ENCODE measurements around the gene B3GAT1. TPM values are rescaled to one million over a fixed set of nuclear protein-coding genes. Genes with fewer than 3 reads are reported as not detected.
"Not testable (repeated sequence)": the region's sequence is repeated elsewhere in the genome, so short reads cannot be mapped to it uniquely, and the experiment has no call there.

B3GAT1 gene, protein sequence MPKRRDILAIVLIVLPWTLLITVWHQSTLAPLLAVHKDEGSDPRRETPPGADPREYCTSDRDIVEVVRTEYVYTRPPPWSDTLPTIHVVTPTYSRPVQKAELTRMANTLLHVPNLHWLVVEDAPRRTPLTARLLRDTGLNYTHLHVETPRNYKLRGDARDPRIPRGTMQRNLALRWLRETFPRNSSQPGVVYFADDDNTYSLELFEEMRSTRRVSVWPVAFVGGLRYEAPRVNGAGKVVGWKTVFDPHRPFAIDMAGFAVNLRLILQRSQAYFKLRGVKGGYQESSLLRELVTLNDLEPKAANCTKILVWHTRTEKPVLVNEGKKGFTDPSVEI
- 5.9 TPM for polyA plus RNA-seq (2012; ENCODE audit: insufficient read depth, insufficient read length)

DNA sequence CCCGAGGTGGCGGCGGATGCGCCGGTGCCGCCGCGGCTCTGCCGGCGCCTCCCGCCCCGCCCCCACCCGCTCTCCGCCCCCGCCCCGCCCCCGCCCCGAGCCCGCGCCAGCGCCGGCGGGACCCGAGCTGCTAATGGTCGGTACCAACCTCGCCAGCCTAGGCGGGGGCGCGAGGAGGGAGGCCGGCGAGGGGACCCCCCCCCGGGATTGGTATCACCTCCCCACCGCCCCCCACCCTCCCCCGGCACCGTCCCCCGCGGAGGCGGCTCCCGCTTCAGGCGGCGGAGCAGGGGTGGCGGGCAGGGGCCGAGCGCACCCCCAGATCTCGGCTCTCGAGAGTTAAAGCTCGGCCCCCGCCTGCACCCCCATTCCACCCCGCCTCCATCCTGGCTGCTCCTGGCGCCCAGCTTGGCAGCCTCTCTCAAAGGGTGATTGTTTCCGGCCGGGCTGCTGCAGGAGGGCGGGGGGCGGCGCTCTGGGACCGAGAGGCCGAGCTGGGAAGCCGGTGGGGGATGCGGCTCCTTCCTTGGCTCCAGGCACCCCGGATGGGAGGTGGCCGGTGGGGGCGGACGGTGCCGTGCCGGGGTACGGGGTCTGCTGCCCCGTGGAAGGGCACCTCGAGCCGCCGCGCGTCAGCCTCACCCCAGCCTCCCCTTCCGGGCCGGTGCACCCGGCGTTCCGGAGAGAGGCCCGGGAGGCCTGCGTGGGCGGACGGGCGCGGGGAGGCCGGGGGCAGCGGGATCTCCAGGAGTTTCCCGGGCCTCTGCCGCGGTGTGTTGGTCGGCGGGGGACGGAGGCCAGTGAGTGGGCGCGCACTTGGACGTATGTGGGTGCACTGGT lies at the start of gene B3GAT1:
Gene B3GAT1 (minus strand): TSS at position 40 of the 840 bp plus-strand sequence. CDS start 24,583 bp downstream, outside the sequence.
- no peak for DNase-seq (ENCODE audit: low read depth, low spot score)
- peak within 1 kb of the TSS; percentile 48 for H3K4me3 ChIP-seq (ENCODE audit: low read length)

GRCh38 chr11:134461621-134462020 lies 49.6 kb upstream of the B3GAT1 start:
- DNase-seq (ENCODE audit: low read depth, low spot score) = no peak
- no peak overlapping the region for H3K4me3 ChIP-seq (ENCODE audit: low read length)

DNA sequence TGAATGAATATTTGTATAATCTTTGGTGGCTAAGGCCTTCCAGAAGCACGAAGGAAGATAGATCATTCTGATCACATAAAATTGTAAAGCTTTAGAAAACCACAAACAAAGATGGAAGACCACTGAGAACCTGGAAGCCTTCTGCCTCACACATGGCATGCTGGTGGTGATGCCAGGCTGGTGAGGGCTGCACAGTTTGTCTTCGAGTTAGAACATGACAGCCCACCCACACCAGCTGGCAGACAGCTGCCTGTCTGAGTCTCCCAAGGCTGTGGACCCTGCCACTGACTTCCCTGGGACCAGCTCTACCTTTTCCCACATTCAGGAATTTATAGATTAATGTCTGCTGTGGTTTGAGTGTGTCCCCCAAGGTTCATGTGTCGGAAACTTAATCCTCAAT lies 48.8 kb upstream of the B3GAT1 start:
- no peak for DNase-seq (ENCODE audit: low read depth, low spot score)
- H3K4me3 ChIP-seq (ENCODE audit: low read length) = no peak overlapping the region

DNA sequence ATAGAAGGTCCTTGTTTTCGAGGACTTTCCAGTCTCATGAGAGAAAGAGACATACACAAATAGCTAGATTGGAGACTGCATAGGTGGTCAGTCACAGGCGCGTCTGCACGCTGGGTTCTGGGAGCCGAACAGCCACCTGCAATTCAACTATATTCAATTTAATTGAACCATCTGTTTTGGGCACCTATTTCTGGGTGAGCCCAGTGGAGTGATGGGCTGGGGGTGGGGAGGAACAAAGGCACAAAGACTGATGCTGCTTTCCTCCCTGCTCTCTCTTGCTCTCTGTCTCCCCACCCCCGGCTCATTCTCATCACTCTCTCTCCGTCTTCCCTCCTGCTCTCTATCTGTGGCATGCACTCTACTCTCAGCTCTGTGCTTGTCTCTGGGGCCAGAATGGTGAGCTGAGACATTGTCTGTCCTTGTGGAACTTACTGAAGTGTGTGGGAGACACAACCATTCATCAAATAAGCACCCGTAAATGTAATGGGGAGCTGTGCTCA lies 48.1 kb upstream of the B3GAT1 start:
- DNase-seq (ENCODE audit: low read depth, low spot score) = no peak
- H3K4me3 ChIP-seq (ENCODE audit: low read length) = no peak overlapping the region

DNA sequence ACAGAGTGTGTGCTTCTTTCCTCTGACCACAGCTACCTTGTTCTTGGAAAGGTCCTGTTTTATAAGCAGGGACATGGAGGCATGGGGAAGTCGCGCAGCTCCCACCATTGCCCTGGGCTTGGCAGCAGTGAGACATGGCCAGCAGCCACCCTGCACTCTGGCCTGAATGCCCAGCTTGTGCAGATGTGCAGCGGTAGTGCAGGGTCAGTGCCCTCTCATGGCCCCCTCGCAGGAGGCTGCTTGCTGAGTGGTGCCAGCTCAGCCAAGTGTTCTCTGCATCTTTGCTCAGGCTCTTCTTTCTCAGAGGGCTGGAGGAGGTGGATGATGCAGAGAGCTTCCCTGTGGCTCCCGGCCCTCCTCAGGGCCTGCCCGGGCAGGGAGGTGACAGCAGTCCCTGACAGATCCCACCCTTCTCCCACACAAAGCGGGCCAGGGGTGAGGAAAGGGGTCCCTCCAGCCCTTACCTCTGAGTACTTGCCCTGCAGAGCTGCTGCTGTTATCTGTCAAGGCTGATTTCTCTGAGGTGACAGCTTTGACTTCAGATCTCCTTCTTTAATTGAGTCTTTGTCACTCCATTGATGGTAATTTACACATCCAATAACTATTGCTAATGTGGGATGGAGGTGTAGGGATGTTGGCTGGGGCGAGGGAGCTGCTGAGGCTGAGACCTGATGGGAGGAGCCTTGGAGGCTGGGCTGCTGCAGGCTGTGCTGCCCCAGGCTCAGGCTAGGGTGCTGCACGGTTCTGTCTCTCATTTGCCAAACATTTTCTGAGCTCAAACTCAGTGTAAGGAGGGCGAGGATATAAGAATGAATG lies 47.4 kb upstream of the B3GAT1 start:
- H3K4me3 ChIP-seq (ENCODE audit: low read length) = no peak overlapping the region
- no peak for DNase-seq (ENCODE audit: low read depth, low spot score)

- H3K4me3 ChIP-seq (ENCODE audit: low read length); DNase-seq (ENCODE audit: low read depth, low spot score): not testable (repeated sequence)
Measured at GRCh38 chr11:134457411-134458007, 45.5 kb upstream of the B3GAT1 start.

DNA sequence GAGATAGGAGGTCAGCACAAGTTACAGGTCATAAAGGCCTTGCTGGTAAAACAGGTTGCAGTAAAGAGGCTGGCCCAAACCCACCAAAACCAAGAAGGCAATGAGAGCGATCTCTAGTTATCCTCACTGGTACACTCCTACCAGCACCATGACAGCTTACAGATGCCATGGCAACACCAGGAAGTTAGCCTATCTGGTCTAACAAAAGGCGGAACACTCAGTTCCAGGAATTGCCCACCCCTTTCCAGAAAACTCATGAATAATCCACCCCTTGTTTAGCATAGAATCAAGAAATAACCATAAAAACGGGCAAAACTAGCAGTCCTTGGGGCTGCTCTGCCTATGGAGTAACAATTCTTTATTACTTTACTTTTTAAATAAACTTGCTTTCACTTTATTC lies 43.5 kb upstream of the B3GAT1 start:
- H3K4me3 ChIP-seq (ENCODE audit: low read length) = no peak overlapping the region
- DNase-seq (ENCODE audit: low read depth, low spot score) = no peak

GRCh38 chr11:134454146-134454690 lies 42.2 kb upstream of the B3GAT1 start:
- no peak for DNase-seq (ENCODE audit: low read depth, low spot score)
- H3K4me3 ChIP-seq (ENCODE audit: low read length) = no peak overlapping the region

- no peak overlapping the region for H3K4me3 ChIP-seq (ENCODE audit: low read length)
- DNase-seq (ENCODE audit: low read depth, low spot score) = no peak
Measured at GRCh38 chr11:134453441-134453840, 41.4 kb upstream of the B3GAT1 start.

- no peak overlapping the region for H3K4me3 ChIP-seq (ENCODE audit: low read length)
- DNase-seq (ENCODE audit: low read depth, low spot score) = no peak
Measured at GRCh38 chr11:134452838-134453155, 40.8 kb upstream of the B3GAT1 start.

DNA sequence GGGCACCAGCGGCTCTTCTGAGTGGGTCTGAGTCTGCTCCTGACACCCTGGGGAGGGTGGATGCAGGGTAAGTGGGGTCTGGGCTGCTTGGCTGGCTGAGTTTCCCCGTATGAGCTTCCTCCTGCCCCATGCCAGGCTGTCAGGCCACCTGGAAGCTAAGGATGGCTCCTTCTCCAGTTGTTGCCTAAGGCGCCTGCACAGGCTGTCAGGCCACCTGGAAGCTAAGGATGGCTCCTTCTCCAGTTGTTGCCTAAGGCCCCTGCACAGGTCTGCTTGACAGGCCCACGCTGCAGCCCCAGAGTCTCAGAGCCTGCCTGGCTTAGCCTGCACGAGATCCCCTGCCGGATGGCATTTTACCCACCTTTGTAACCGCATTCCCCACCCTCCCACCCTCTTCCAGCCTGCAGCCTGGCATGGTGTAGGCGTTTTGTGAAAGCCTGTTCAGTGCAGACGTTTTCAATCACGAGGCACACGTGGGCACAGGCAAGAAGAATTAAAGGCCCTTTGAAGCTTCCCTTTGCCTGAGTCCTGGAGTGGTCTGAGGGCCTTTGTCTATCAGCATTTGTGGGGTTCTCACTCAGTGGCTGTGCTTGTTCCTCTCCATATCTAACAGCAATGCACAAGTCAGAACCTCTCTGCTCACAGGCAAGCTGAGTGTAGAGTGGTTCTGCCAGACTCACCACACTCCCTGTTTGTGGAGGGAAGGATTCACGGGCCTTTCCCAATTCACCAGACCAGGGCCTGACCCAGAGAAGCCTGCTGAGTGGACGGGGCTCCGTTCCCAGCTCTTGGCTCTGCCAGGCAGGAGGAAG lies 40.2 kb upstream of the B3GAT1 start:
- no peak overlapping the region for H3K4me3 ChIP-seq (ENCODE audit: low read length)
- DNase-seq (ENCODE audit: low read depth, low spot score) = no peak

DNA sequence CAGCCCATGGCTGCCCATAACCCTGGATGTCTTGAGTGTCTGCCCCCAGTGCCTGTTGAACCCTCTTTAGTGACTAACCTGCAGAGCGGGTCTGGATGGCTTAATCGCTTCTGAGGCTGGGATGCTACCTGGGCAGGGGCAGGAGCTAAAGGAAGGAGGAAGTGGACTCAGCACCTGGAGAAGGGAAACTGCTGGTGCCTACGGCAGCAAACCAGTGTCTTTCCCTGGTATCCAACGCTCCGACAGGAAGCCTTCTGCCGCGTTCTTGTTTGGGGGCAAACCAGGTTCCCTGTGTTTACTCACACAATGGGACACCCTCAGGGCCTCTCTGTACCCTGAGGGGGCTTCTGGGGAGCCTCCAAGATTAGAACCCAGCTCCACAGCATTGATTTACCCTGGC lies 38.1 kb upstream of the B3GAT1 start:
- no peak overlapping the region for H3K4me3 ChIP-seq (ENCODE audit: low read length)
- no peak for DNase-seq (ENCODE audit: low read depth, low spot score)

DNA sequence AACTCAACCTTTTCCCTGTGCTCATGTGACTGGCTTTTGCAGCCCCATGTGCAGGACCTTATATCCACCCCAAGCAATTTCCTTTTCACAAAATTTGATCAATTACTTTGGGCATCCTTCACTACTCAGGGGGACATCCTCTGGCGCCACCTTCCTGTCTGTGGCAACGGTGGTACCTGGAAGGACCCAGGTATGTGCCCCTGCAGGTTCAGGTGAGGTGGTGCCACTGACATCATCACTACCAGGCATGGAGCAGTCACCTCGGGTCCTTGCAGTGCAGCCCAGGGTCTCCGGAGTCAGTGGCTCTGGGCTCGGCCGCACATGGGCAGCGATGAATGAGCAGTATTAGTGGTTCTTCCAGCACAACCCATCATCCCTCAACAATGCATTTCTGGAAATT lies 37.7 kb upstream of the B3GAT1 start:
- H3K4me3 ChIP-seq (ENCODE audit: low read length) = no peak overlapping the region
- DNase-seq (ENCODE audit: low read depth, low spot score) = no peak

GRCh38 chr11:134449051-134449450 lies 37.0 kb upstream of the B3GAT1 start:
- H3K4me3 ChIP-seq (ENCODE audit: low read length) = no peak overlapping the region
- DNase-seq (ENCODE audit: low read depth, low spot score) = no peak

DNA sequence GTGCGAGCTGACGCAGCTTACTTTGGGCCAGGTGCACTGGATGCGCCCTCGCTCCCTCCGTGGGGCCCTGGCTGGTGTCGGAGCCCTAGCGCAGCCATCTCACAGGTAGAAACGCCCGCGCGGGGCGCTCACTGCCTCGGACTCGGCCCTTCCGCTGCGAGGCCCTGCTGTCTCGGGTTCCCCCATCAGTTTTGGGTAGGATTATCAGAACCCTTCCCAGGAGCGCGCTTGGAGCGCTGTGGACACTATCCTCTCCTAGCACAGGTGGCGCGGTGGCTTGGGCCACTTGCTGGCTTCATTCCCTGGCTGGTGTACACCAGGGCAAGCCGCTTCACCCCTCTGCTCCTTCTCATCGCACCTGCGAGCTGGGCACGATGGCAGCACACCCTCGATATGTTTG lies 35.7 kb upstream of the B3GAT1 start:
- no peak overlapping the region for H3K4me3 ChIP-seq (ENCODE audit: low read length)
- DNase-seq (ENCODE audit: low read depth, low spot score) = no peak

DNA sequence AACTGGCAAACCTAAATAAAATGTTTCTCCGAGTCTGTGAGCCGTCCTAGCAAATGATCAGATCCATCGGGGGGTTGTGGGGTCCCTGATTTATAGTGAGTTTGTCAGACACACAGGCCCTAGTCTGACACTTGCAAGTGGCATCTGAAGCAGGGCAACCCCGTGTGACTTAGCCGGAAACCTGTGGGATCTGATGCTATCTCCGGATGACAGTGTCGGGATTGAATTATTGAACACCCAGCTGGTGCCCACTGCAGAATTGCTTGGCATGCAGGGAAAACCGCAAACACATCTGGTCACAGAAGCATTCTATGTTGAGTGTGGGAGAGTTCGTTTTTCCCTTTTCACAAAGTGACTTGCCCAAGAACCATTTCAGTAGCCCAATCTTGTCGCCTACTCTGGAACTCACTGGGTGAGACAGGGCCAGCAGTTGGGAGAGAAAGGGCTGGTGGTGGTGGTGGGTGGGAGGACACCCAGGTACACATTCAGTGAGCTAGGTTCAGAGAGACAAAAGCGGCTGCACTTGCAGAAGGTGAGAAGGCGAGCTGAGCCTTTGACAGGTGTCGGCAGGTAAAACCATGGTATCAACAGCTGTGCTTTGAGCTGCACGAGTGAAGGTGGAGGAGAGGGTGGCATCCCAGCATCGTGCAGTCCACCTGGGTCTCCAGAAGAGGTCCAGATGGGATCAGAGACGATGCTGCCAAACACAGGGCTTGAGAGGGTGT lies 33.7 kb upstream of the B3GAT1 start:
- peak; percentile 22 for DNase-seq (ENCODE audit: low read depth, low spot score)
- no peak overlapping the region for H3K4me3 ChIP-seq (ENCODE audit: low read length)
